ENCODE data around the gene NKAPD1.
"Not testable (repeated sequence)": the region's sequence is repeated elsewhere in the genome, so short reads cannot be mapped to it uniquely, and the experiment has no call there.

The NKAPD1 gene, protein sequence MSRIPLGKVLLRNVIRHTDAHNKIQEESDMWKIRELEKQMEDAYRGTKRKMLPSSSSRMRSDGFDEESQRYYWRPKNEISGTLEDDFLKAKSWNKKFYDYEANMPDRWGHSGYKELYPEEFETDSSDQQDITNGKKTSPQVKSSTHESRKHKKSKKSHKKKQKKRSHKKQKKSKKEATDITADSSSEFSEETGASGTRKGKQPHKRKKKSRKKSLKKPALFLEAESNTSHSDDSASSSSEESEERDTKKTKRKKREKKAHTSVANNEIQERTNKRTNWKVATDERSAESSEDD

DNA sequence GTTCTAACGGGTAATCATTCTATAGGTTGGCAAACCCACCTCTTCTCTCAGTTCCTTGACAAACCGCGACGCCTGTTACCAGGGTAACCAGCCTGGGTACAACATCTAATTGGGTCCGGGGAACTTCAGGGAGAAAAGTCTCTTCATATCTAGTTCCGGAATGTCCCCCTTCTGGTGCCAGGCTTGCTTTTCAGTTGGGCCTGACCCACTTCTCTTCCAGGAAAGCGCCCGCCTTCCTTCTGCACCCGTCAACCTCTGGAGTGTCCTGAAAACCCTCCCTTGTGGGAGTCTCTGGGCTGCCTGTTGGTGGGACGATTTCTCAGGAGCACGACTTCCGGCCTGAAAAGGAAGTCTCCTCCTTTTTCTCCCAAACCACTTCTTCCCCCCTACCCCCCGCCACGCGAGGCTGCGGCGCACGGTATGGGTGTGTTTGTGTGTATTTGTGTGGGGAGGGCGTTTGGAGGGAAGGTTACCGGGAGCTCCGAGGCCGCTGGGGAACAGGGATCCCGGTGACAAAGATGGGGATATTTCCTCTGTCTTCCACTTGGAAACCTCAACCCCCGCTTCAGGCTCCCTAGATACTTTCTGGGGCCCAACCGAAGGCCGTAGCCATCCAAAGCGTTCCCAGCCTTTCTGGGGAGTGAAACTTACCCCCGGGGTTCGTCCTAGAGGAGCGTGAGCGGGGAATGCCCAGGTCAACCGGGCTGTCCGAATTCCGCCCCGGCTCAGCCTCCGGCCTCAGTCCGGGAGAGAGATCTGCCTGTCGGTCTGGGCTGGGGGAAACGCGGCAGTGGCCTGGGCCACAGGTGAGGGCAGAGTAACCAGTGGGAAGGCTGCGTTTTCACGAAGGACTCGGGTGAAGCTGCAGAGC, at the start of gene NKAPD1, which contains the start of gene PIH1D2:
Gene NKAPD1, plus strand, starts transcription at position 359 of the 871 bp plus-strand sequence. CDS start 1,276 bp downstream, outside the sequence.
Gene PIH1D2, minus strand, starts transcription at position 77 of the 871 bp plus-strand sequence. CDS start 843 bp downstream, outside the sequence.
- peak; percentile 63 to 73 for DNase-seq (ENCODE audit: low read depth in 2 of 2, low spot score in 1 of 2)

- DNase-seq (ENCODE audit: low read depth in 2 of 2, low spot score in 1 of 2), result peak; percentile 49 to 68
Measured at GRCh38 chr11:112024773-112025678, 49.1 kb upstream of the NKAPD1 start, which contains the start of gene DLAT. Gene DLAT, plus strand, starts transcription at chr11:112025408. Its CDS starts 65 bp downstream, at chr11:112025473.

GRCh38 chr11:112025707-112026106, 48.4 kb upstream of the NKAPD1 start:
- DNase-seq (ENCODE audit: low read depth in 2 of 2, low spot score in 1 of 2), result no peak

DNA sequence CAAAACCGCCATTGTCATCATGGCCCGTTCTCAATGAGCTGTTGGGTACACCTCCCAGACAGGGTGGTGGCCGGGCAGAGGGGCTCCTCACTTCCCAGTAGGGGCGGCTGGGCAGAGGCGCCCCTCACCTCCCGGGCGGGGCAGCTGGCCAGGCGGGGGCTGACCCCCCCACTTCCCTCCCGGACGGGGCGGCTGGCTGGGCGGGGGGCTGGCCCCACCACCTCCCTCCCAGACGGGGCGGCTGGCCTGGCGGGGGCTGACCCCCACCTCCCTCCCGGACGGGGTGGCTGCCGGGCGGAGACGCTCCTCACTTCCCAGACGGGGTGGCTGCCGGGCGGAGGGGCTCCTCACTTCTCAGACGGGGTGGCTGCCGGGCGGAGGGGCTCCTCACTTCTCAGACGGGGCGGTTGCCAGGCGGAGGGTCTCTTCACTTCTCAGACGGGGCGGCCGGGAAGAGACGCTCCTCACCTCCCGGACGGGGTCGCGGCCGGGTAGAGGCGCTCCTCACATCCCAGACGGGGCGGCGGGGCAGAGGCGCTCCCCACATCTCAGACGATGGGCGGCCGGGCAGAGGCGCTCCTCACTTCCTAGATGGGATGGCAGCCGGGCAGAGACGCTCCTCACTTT, 47.2 kb upstream of the NKAPD1 start:
- not testable (repeated sequence) for DNase-seq (ENCODE audit: low read depth in 2 of 2, low spot score in 1 of 2)

DNA sequence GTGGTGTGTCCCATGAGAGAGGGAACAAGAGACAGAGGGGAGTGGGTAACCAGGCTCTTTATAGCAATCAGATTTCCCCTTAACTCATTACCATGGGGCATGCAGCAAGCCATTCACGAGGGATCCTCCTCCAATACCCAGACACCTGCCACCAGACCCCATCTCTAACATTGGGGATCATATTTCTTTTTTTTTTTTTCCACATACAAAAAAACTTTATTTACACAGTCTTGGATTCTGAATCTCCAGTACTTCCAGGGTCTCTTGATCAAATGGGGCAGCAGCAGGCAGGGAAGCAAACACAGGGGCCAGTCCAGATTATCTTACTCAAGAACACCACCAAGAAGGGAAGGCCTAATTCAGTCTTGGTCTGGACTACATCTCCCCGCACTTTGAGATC, 44.6 kb upstream of the NKAPD1 start:
- no peak for DNase-seq (ENCODE audit: low read depth in 2 of 2, low spot score in 1 of 2)

DNA sequence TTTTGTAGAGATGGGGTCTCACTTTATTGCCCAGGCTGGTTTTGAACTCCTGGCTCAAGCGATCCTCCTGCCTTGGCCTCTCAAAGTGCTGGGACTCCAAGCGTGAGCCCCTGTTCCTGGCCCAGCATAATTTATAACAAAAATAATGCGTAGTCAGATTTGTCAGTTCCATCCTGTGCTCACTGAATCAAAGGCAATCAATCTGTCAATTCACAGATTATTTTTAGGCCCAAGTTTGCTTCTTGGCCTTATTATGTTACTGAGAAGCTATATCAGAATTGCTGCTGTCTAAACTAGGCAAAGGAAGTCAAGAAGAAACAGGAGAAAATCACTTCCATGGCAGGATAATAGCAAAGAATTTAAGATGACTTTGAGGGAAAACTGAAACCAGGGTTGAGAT, 40.2 kb upstream of the NKAPD1 start:
- no peak for DNase-seq (ENCODE audit: low read depth in 2 of 2, low spot score in 1 of 2)

- no peak for DNase-seq (ENCODE audit: low read depth in 2 of 2, low spot score in 1 of 2)
Measured at GRCh38 chr11:112037527-112037926, 36.6 kb upstream of the NKAPD1 start.

DNA sequence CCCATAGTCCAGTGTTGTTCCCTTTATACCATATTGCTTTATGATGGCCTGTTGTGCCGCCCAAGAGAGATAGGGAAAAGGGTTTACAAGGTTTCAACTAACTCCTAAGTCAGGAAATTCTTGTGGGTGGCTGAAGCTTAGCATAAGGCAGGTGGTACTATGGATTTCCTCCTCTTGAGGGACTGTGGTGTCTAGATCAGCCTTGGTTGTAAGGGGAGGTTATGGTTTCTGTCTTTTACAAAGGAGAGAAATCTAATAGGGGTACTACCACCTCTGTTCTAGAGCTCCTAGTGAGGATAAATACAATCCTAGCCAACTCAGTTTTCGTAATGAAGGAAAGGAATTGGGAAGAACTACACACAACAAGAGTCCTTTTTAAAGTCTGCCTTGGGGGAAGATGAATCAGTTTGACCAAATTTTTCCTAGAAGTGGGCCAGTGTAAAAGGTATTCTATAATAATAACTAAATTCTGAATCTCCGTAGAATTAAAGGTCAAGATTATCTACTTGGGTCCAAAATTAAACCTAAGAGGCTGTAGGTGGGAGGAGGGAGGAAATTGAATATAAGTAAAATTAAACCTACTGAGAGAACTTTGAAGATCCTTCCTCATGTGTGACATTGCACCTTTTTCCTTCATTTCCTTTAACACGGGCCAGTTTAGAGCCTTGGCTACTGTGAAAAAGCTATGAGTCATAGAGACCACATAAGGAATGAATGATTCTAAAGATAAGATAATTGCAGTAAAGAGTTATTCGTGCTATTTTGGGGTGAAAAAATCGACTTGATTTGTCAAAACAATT, 31.7 kb upstream of the NKAPD1 start:
- no peak for DNase-seq (ENCODE audit: low read depth in 2 of 2, low spot score in 1 of 2)

DNA sequence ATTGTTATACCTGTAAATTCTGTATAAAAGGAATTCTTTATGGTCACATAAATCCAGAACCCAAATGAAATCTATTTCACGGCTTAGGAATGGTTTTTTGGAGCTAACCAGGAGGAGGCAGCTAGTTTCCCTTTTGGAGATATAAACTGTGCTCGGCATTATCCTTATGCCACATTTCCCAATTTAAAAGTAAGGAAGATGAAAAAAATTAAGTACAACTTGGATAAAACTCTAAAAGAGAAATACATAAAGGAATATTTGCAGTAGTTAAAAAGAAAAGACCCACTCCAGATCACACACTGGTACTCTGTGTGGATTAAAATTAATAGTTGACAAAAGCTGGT, 31.2 kb upstream of the NKAPD1 start:
- DNase-seq (ENCODE audit: low read depth in 2 of 2, low spot score in 1 of 2), result no peak

DNA sequence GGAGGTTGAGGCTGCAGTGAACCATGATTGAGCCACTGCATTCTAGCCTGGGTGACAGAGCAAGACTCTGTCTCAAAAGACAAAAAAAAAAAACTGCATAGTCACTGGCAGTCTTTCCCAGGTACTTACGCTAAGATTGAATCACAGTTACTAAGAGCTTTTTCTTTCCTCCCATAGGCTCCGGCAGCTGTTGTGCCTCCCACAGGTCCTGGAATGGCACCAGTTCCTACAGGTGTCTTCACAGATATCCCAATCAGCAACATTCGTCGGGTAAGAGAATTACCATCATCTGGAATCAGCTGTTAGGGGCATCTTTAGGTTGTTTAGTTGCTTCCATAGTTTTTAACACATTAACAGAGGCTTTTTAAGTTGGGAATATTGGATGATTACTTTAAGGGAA, 29.1 kb upstream of the NKAPD1 start:
- no peak for DNase-seq (ENCODE audit: low read depth in 2 of 2, low spot score in 1 of 2)

GRCh38 chr11:112046647-112047046, 27.5 kb upstream of the NKAPD1 start:
- not testable (repeated sequence) for DNase-seq (ENCODE audit: low read depth in 2 of 2, low spot score in 1 of 2)

DNA sequence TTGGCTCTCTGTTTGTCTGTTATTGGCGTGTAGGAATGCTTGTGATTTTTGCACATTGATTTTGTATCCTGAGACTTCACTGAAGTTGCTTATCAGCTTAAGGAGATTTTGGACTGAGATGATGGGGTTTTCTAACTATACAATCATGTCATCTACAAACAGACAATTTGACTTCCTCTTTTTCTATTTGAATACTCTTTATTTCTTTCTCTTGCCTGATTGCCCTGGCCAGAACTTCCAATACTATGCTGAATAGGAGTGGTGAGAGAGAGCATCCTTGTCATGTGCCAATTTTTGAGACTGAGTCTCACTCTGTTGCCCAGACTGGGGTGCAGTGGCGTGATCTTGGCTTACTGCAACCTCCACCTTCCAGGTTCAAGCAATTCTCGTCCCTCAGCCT, 25.8 kb upstream of the NKAPD1 start:
- not testable (repeated sequence) for DNase-seq (ENCODE audit: low read depth in 2 of 2, low spot score in 1 of 2)

DNA sequence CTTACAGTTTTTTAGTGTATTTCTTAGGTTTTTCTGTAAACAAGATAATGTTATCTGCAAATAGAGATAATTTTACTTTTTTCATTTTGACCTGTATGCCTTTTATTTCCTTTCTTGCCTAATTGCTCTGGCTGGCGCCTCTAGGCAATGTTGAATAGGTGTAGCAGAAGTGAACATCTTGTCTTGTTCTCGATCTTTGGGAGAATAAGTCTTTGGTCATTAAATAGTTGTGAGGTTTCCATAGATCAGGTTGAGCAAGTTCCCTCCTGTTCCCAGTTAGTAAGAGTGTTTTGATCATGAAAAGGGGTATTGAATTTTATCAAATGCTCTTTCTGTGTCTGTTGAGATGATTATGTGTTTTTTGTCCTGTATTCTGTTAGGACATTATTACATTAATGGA, 24.3 kb upstream of the NKAPD1 start:
- no peak for DNase-seq (ENCODE audit: low read depth in 2 of 2, low spot score in 1 of 2)

- DNase-seq (ENCODE audit: low read depth in 2 of 2, low spot score in 1 of 2), result no peak
Measured at GRCh38 chr11:112050721-112051120, 23.4 kb upstream of the NKAPD1 start.

GRCh38 chr11:112051768-112052167, 22.3 kb upstream of the NKAPD1 start:
- no peak for DNase-seq (ENCODE audit: low read depth in 2 of 2, low spot score in 1 of 2)

DNA sequence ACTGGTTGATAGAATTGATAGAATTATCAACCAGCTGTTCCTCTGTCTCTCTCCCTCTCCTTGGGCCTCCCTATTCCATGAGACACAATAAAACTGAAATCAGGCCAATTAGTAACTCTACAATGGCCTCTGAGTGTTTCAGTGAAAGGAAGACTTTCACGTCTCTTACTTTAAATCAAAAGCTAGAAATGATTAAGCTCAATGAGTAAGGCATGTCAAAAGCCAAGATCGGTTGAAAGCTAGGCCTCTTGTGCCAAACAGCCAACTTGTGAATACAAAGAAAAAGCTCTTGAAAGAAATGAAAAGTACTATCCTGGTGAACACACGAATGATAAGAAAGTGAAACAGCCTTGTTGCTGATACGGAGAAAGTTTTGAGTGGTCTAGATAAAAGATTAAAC, 16.9 kb upstream of the NKAPD1 start:
- no peak for DNase-seq (ENCODE audit: low read depth in 2 of 2, low spot score in 1 of 2)

DNA sequence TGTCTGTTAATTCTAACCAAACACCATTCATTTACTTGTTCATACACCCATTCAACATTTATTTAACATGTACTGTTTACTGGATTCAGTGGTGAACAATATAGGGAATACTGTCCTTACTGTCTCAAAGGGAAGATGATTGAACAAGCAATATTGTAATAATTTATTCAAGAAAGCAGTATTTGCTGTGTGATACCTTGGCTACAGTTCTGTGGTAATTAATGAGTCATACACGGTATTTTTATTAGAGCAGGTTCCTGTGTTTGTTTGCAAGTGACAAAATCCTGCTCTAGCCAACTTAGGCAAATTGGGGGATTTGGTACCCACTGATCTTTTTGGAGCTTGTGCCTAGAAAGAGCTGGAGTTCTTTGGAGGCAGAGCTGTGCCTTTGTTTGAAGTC, 16.0 kb upstream of the NKAPD1 start:
- no peak for DNase-seq (ENCODE audit: low read depth in 2 of 2, low spot score in 1 of 2)

DNA sequence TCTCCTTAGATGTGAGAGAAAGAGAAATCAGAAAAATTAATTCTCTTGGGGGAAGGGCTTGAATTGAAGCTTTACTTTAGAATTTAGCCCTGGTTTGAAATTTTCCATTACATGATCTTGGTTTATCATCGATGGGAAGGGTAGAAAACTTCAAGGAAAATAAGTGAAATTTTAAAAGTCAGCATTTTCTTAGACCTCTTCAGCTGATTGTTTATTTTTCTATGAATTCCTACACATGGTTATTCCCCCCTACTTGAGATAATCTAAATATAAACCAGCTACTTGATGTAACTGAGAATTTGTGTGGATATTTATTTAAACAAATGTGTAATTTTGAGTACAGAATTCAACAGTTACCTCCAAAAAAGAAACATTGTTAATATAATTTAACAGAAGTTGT, 11.2 kb upstream of the NKAPD1 start:
- DNase-seq (ENCODE audit: low read depth in 2 of 2, low spot score in 1 of 2), result no peak

GRCh38 chr11:112082729-112083128, 8.6 kb downstream of the NKAPD1 start:
- DNase-seq (ENCODE audit: low read depth in 2 of 2, low spot score in 1 of 2), result no peak

Measured in stimulated activated CD8-positive, alpha-beta memory T cell treated with anti-CD3 and anti-CD28 coated beads, Interleukin-4, amount 100 ng/mL, for 4 hours (primary cell).